NCI-H1105 treated with DMSO at 0.1 percent for 48 hours (cell line): ENCODE data around the gene FCGR3B.
"Not testable (repeated sequence)": the region's sequence is repeated elsewhere in the genome, so short reads cannot be mapped to it uniquely, and the experiment has no call there.

Experiments used
- DNase-seq: peaks from one replicate; lab custom pipeline; 2025; lab: John Stamatoyannopoulos, UW

FCGR3B gene

DNA sequence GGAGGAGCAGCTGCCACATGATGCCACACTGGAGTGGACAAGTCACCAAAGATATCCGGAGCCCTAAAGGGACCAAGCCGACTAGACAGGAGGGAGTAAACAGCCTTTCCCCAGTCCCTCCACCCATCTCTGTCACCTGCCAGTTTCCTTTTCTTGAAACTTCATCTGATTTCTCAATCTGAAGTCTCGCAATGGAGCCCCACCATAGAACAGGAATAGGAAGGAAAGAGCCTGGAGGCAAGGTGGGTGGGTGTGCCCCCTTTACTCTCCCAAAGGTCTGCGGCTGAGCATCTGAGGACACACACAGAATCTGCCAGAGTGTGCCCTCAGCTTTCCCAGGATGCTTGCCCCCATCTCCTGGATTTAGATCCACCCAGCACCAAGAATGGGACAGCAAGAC, at the start of gene FCGR3B:
Gene FCGR3B (minus strand): TSS at position 101 of the 400 bp plus-strand sequence. CDS start 82 bp downstream, at position 19.
- no peak for DNase-seq

DNA sequence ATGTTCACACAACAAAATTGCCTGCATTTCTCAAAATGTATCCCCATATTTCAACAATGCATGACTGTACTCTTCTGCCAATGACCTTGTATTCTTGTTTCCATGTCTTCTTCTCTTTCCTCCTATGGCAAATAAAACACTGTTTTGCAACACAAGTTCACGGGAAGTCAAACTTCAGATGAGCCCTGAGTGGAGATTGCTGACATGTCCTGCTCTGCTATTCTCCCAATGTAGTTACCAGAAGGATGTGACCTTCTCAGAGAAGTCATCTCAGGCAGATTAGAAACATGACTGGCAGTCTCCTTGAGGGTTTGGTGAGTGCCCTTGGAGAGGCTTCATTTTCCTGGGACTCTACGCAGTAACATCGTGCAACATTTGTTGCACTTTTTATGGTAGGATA, 47.5 kb upstream of the FCGR3B start:
- no peak for DNase-seq

GRCh38 chr1:161676958-161677689, 46.1 kb upstream of the FCGR3B start:
- DNase-seq, result no peak

DNA sequence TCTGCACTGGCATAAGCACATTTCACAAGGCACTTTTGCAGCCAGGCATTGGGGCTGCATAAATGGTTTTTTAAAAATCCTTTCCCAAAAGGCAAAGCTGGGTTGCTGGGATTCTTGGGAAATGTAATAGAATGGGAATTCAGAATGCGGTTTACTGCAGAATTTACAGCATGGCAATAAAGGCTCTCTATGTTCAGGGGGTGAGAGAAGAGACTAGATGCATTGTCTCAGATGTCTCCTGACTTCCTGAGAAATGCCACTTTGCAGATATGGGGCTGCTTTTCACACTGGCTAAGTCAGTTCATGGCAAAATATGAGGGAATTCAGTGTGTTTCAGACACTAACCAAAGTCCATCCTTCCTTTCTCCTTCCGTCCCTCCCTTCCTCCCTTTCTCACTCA, 45.5 kb upstream of the FCGR3B start:
- no peak for DNase-seq

DNA sequence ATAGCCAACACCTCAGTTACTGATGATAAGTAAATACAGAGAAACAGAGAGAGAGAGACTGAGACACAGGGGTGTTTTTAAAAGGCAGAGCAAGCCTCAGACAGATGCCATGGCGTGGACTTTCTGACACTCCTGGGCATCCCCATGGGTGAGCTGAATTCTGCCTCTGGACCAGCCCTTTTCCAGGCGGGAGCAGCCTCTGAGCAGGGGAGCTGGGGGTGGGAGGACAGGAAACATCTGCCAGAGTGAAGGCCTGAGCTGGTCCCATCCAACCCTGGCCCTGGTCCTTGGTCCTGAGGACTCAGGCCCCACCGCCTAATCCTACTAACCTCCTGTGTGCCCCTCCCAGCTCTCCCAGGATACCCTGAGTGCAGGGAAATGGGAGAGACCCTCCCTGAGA, 43.9 kb upstream of the FCGR3B start:
- not testable (repeated sequence) for DNase-seq

GRCh38 chr1:161674447-161674846, 43.5 kb upstream of the FCGR3B start:
- not testable (repeated sequence) for DNase-seq

DNA sequence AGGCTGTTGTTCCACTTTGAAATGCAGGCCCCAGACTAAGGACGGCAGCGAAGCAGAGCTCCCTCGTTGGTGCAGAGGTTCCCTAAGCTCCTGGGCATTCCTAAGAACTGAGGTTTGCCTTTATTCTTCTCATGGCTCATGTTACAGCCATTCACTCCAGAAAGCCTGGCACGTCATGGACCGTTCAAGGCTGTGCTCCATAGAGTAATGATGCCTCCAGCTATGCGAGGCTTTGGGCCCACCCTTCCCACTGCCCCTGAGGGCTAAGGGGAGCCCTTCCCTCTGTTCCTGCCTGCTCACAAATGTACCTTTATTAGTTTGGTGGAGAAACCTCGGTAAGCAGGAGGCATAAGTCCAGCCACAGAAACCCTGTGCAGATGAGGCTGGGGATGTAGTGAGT, 42.5 kb upstream of the FCGR3B start:
- not testable (repeated sequence) for DNase-seq

DNA sequence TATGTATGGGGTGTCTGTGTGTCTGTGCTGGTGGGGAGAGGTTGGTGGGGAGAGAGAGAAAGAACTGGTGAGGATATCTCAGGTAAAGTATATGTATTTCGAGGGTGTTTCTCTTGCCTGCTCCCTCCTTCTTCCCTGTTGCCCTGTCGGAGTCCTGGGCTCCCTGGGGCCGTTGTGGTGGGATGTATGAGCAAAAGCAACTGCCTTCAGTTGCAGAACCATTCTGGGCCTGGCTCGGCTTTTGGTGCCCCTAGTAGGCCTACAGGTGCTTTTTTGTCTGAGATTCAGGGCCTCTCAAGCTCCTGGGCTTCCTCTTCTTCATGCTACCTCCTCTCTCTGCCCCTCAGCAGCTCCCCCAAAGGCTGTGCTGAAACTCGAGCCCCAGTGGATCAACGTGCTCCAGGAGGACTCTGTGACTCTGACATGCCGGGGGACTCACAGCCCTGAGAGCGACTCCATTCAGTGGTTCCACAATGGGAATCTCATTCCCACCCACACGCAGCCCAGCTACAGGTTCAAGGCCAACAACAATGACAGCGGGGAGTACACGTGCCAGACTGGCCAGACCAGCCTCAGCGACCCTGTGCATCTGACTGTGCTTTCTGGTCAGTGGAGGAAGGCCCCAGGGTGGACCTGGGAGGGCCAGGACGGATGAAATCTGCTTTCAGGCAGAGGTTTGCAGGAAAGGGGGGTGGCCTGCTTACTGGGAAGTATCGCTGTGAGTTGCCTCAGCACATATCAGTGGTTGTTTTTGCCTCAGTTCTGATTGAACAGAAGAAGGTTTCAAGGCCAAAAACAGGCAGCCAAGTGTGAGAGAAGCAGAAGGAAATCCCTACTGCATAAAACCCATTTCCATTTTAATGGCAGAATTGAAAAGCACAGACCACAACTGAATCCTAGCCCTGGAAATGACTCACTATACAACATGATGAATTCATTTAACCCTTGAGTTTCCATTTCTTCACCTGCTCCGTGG, 40.4 kb upstream of the FCGR3B start:
- DNase-seq, result not testable (repeated sequence)

DNA sequence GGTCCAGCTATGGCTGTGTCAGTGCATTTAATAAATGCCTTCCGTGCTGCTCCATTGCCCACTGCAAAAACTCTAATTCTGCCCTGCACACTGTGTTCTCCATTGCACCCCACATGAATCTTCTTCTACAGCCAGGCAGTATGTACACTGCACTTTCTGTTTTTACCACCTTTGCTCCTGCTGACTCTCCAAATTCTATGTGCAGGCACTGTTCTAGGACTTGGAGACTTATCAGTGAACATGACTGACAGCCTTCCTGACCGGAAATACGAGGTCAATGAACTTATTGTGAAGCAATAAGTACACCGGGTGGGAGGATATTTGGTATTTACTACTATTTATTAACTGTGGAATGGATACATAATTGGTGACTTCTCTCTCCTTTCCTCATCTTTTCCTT, 33.7 kb upstream of the FCGR3B start:
- DNase-seq, result not testable (repeated sequence)

- not testable (repeated sequence) for DNase-seq
Measured at GRCh38 chr1:161663569-161663968, 32.6 kb upstream of the FCGR3B start.

GRCh38 chr1:161662684-161663339, 31.8 kb upstream of the FCGR3B start, which contains the start of gene FCGR2B:
Gene FCGR2B (plus strand): TSS chr1:161663143. CDS start chr1:161663242, 99 bp downstream.
- not testable (repeated sequence) for DNase-seq

DNA sequence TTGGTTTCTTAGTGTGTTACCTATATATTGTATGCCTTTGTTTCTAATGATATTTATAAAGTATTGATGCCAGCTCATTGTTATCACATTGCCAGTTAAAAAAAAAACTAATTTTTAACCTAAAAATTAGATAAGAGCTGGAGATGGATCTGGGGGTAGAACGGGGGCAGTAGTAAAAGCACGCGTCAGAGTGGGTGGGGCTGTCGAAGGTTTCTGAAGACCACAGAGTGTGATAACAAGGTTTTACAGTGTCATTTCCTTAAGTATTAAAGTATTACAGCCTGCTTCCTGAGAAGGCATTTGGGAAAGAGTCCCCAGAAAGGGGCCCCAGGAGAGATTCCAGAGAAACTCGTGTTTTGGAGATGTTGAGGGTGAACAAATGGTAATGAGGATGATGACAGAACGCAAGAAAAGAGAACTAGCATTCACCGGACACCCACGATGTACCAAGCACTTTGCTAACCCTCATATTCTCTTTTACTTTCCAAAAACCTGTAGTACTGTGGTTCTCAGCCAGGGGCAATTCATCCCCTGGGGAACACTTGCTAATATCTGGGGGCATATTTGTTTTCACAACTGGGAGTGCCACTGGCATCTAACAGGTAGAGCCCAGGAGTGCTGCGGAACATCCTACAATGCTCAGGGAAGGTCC, 30.8 kb upstream of the FCGR3B start:
- DNase-seq, result not testable (repeated sequence)

DNA sequence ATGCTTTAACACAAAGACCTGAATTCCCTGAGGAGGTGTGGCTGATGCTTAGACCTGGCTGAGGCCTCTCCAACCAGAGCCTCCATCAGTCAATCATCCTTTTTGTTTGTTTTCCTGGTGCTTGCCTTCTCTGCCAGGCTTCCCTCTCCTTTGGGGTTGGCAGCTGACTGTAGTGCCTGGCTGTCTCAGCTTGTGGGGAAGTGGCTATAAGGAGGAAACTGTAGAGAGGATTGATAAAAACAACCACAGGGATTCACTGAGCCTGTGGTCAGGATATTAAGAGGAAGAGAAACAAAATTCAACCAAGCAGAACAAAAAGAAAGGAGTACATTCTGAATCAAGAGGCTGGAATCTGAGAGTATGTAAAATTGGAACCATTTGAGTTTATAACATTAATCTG, 27.5 kb upstream of the FCGR3B start:
- not testable (repeated sequence) for DNase-seq

GRCh38 chr1:161653971-161654370, 23.0 kb upstream of the FCGR3B start:
- DNase-seq, result not testable (repeated sequence)

- DNase-seq, result not testable (repeated sequence)
Measured at GRCh38 chr1:161653541-161653940, 22.6 kb upstream of the FCGR3B start.

DNA sequence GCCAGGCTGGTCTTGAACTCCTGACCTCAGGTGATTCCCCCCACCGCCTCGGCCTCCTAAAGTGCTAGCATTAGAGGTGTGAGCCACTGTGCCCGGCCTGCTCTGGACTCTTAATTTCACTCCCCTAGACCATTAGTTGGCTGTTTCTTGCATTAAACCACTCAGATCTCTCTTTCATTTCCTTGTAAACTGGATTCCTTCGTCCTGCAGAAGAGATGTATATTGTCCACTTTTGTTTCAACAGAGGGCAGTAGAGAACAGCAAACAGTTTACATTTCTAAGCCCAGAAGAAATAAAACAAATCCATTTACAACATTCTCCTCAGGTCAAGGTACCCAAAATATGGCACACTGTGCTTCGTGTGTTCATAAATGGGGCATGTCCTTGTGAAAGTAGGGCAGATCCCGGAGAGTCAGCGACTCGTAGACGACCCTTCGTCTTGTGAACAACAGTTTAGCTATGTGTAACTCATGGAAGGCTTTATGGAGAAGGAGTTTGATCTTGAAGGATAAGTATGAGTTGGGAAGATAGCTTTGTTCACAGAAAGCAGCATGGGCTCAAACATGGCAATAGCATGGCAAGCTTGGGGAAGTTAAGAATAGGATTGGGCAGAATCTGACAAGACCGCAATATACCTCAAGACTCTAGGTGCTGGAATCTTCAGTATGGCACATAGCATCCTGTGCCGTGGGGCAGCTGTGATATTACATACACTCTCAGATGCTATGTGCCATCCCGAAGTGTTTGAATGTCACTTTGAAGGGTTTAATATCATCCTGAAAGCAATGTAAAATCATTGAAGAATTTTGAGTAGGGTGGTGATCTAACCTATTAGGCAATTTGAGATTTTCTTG, 16.8 kb upstream of the FCGR3B start:
- DNase-seq, result peak; percentile 26

- DNase-seq, result not testable (repeated sequence)
Measured at GRCh38 chr1:161644855-161645254, 13.9 kb upstream of the FCGR3B start.

- not testable (repeated sequence) for DNase-seq
Measured at GRCh38 chr1:161643481-161644208, 12.7 kb upstream of the FCGR3B start.

DNA sequence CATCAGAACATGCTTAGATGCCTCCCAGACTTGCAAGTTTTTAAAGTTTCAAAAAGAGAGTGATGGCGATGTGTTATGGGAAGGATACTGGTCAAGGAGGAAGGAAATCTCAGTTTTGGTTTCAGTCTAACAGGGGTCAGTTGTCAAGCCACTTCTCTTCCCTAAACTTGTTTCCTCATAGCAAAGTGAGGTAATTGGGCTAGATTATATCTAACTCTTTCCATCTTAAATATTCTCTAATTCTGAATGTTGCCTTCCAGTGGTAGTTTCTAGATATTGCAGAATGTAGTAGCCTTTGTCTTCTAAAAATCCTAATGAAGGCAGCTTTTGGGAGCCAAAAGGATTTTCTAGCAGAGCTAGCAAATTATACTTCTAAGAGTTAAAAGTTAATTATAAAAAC, 11.7 kb upstream of the FCGR3B start:
- DNase-seq, result not testable (repeated sequence)

- not testable (repeated sequence) for DNase-seq
Measured at GRCh38 chr1:161639203-161639602, 8.2 kb upstream of the FCGR3B start.
